ENCODE data around the gene ABCA4.

The ABCA4 gene

GRCh38 chr1:94027721-94028515 is 93.0 kb downstream of the ABCA4 start:
- DNase-seq (ENCODE audit: low spot score): no peak

- no peak for DNase-seq (ENCODE audit: low spot score)
Observed at GRCh38 chr1:94026619-94027380, 94.1 kb downstream of the ABCA4 start.

GRCh38 chr1:94025383-94026340 is 95.3 kb downstream of the ABCA4 start:
- peak; percentile 56 for DNase-seq (ENCODE audit: low spot score)

- DNase-seq (ENCODE audit: low spot score): no peak
Observed at GRCh38 chr1:94024104-94024792, 96.7 kb downstream of the ABCA4 start.

GRCh38 chr1:94022471-94023189 is 98.3 kb downstream of the ABCA4 start:
- no peak for DNase-seq (ENCODE audit: low spot score)

- no peak for DNase-seq (ENCODE audit: low spot score)
Observed at GRCh38 chr1:94020764-94021579, 100.0 kb downstream of the ABCA4 start.

GRCh38 chr1:94019327-94019726 is 101.6 kb downstream of the ABCA4 start:
- DNase-seq (ENCODE audit: low spot score): no peak

GRCh38 chr1:94017155-94017829 is 103.7 kb downstream of the ABCA4 start:
- no peak for DNase-seq (ENCODE audit: low spot score)

- DNase-seq (ENCODE audit: low spot score): no peak
Observed at GRCh38 chr1:94015489-94015817, 105.5 kb downstream of the ABCA4 start.

- no peak for DNase-seq (ENCODE audit: low spot score)
Observed at GRCh38 chr1:94014635-94015488, 106.1 kb downstream of the ABCA4 start.

- DNase-seq (ENCODE audit: low spot score): no peak
Observed at GRCh38 chr1:94014087-94014486, 106.9 kb downstream of the ABCA4 start.

GRCh38 chr1:94013367-94013878 is 107.5 kb downstream of the ABCA4 start:
- DNase-seq (ENCODE audit: low spot score): no peak

- no peak for DNase-seq (ENCODE audit: low spot score)
Observed at GRCh38 chr1:94012708-94013366, 108.1 kb downstream of the ABCA4 start.

- no peak for DNase-seq (ENCODE audit: low spot score)
Observed at GRCh38 chr1:94011709-94012595, 109.0 kb downstream of the ABCA4 start.

GRCh38 chr1:94011129-94011528 is 109.8 kb downstream of the ABCA4 start:
- no peak for DNase-seq (ENCODE audit: low spot score)

- DNase-seq (ENCODE audit: low spot score): no peak
Observed at GRCh38 chr1:94009304-94009703, 111.6 kb downstream of the ABCA4 start.

GRCh38 chr1:94006604-94007003 is 114.3 kb downstream of the ABCA4 start:
- no peak for DNase-seq (ENCODE audit: low spot score)

Data from pons (tissue), 1 donor.